HG03139 (cell line): ENCODE results near the gene KIF1A.

Source experiments
- ATAC-seq: cut with Tn5 transposase; IDR thresholded peaks from one replicate; pipeline ENCODE4 v1.9.1; 2021; ENCODE audit not compliant: unreplicated experiment

KIF1A gene

DNA sequence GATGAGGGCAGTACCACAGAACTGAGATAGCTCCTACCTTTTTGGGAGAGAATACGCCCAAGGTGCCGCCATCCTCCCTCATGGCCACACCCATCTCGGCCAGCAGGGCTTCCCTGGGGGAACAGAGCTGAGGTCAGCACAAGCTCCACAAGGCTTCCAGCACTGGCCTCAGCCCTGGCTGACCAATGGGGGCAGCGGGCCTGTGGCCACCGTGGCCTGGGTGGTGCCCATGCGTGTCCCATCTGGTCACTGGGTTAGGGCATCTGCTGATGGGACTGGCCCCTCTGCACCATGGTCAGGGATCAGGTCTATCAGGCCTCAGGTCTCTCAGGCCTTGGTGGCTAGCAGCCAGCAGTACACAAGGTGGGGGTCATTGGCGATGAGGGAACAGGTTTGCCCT, 50.9 kb downstream of the KIF1A start:
- ATAC-seq: no peak

DNA sequence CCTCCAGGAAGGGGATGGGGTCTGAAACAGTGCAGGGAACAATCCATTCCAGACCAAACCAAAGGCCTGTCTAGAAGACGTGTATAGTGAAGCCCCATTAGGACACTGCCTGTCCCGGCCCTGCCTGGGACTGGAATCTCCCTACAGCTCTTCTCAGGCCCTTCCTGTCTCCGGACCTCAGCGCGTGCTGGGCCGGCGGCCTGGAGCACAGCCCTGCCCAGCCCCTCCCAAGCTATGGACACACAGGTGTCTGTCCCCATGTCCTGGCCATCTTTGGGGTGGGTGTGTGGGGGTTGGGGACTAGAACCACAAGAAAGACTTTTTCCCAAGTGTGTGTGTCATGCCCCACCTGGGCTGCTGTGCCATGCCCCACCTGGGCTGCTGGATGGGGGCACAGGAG, 51.8 kb downstream of the KIF1A start:
- no peak for ATAC-seq

DNA sequence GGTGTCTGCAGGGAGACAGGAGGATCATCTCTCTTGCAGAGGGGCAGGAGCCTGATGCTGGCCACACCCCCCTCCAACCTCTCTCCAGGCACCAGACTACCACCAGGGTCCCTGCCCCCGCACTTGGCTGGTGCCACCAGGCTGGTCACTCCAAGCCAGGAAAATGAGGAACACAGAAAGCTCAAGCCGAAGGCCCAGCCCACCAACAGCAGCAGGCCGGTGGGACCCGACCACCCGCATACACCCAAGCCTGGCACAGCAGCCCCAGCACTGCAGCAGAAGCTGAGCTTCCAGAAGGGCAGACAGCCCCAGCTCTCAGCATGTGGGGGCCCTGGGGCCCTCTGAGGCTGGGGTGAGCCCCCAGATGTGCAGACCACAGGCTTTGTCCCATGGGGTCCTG, 52.7 kb downstream of the KIF1A start:
- no peak for ATAC-seq

DNA sequence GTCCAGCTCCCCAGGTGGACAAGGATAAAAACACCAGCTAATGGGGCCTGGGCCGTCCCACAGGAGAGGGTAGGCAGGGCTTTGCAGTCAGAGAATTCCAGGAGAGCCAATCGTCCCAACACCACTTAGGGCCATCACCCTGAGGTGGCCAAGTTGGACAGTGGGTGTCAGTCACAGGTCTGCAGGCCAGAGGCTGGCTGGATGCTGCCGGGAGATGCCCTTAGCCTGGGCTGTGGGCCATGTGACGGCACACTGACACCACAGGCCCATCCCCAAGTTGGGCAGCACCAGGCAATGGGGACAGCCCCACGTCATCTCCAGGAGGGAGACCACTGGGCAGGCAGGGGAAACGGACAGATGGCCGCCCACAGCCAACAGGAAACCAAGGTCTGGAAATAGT, 53.9 kb downstream of the KIF1A start:
- no peak for ATAC-seq

DNA sequence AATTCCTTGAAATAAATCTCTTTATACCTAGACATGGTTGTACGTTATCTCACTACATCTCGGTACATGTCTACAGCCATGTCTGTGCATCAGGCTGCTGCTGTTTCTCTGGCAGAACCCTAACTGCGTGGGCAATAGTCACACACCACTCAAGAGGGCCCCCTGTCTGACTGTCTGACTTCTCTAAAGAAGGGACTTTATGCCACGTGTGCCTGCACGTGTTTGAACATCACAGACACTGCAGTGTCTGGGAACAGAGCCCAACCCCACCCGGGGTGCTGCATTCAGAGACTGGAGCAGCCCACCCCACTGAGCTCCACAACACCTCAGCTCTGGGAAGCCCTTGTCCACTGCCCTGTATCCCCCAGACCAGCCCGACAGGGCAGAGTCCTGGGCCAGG, 55.0 kb downstream of the KIF1A start:
- ATAC-seq: no peak

DNA sequence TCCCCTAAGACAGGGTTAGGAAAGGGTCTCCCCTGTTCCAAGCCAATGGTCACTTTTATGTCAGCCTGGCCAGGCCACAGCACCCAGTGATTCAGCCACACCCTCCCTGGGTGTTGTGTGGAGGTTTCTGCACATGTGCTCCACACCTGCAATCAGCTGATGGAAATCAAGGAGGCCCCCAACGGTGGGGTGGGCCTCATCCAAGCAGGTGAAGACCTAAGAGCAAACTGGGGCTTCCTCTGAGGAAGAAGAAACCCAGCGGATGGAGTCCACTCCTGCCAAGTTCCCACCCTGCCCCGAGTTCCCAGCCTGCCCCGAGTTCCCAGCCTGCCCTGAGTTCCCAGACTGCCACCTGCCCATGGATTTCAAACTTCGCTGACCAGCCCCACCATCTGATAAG, 55.4 kb downstream of the KIF1A start:
- no peak for ATAC-seq

DNA sequence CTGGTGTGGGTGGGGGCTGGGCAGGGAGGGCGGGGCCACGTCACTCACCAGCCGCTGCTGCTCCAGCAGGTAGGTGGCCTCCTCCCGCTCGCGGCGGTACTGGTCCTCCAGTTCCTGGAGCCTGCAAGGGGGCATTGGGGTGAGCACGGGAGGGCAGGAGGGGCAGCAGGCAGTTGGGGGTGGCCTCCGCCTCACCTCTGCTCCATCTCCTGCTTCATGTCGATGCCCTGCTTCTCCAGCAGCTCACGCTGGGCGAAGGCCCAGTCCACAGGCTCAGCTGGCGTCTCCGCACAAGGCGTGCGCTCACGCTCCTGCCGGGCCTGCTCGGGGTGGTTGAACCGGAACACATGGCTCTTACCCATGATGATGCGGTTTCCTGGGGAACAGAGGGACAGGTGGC, 57.0 kb downstream of the KIF1A start:
- no peak for ATAC-seq

DNA sequence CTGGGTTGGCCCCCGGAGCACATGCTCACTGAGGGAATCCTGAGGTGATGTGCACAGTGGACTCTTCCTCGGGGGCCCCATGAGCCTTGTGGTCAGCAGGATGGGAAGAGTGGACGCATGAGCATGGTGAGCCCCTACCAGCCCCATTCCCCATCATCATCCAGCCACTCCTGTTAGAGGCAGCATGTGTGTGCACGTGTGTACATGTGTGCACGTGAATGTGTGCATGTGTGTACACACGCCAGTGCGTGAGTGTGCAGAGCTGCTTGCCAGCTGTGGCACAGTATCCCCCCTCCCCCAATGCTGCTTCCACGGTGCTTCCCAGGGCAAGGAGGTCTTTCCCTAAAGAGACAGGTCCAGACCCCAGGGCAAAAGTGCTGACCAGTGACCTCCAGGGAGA, 57.8 kb downstream of the KIF1A start:
- no peak for ATAC-seq

DNA sequence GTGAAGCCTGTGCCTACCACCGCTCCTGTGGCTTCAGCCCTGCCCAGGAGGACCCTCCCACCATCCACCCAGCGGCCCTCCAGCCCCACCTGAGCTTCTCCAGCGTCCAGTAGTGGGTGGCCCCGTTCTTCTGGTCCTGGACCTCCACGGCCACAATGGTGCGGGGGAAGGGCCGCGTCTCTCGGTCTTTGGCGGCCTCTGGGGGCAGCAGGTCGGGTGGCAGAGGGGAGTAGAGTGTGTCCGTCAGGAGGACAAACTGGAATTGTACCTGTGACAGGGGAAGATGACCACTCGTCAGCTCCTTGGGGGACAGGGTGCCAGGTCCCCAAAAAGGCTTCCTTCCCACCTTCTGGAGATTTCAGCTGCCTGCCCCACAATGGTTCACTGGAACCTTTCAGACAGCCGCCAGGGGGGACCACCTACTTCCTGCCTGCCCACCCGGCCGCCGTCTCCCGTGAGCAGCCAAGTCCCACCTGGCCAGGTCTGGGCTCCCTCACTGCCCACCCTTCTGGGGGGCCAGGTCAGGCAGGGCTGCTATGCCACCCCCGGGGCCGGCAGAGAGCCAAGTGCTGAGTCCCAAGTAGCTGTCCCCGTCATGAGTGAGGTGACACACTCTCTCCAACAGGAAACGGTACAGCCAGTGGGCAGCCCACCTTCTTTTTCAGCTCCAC, 59.3 kb downstream of the KIF1A start:
- no peak for ATAC-seq

DNA sequence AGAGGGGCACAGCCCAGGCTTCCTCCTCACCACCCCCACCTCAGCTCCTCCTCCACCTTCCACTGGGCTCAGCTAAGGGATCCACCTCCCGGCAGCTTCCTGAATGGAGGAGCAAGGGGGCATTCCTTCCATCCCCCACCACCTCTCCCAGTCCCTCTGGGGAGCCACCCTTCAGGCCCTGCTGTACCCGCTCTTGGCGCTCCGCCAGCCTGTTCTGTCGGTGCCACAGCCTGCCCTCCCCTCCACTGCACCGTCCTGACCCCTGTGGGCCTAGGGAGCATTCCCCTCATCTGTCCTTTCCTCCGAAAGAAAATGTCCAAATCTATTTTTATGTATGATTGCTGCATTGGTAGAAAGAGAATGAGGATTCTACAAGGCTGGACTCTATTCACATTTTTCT, 59.9 kb downstream of the KIF1A start:
- ATAC-seq: no peak

DNA sequence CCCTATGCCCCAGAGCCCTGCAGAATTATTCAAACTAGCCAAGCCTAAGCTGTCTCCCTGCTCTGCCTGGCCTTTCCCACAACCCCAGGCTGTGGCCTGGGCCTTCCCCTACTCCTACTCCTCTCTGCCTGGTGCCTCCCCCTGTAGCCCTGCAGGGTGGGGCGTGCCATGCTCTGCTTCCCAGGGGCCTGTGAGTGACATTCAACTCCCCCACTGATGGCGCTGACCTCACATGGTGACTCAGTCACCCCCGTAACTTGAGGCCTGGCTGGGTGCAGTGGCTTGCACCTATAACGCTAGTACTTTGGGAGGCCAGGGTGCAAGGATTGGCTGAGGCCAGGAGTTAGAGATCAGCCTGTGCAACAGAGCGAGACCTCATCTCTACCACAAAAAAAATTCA, 60.6 kb downstream of the KIF1A start:
- ATAC-seq: no peak

DNA sequence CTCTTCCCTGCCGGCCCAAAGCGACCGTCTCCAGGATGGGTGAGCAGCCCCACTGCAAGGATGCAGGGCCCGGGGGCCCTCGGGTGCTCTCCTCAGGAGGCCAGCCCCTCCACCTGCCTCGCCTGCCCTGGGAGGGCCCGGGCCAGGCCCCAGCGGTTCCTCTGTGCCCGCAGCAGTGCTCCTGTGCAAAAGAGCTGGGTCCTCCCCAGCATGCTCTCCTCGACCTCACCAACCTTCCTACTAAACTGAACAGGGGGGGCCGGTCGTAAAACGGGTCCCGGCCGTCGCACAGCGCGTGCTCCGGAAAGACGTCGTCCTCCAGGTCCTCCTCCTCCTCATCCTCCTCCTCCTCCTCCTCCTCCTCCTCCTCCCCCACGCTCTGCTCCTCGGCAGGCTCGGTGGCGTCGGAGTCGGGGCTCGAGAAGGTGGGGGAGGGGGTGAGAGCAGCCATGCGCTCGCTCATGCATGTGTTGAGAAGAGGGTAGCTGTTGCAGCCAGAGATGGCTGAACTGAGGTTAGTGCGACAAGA, 62.9 kb downstream of the KIF1A start:
- ATAC-seq: no peak

DNA sequence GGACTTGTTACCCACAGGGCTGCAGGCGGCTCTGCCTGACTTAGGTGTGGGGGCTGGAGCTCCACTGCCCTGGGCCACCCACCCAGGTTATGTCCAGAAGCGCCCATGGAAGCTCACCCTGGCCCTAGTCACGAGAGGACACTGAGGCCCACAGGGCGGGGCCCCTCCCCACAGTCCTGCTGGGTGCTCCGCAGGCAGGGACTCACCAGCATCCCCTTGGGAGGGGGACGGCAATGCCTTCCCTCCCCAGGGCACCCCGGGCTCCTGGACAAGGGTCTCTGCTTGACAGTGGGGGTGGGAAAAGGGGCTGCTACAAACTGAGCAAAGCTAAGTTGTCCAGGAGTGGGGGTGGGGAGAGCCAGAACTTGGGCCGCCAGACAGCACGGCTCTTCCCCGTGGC, 67.8 kb downstream of the KIF1A start:
- ATAC-seq: no peak

DNA sequence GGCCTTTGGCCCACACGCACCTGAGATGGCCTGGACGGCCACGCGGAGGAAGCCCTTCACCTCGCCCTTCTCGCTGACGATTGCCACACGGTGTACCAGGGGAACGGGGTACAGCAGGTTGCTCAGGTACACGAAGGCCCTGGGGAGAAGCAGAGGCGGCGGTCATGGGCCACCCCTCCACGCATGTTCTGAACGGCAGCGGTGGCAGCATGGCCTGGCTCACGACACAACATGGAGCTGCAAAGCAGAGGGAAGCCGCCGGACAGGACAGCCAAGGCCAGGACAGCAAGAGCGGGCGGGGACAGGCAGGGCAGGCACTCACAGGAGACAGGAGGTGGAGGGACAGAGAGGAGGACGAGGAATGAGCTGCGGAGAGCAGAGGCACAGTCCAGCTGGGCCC, 69.6 kb downstream of the KIF1A start:
- ATAC-seq: no peak

DNA sequence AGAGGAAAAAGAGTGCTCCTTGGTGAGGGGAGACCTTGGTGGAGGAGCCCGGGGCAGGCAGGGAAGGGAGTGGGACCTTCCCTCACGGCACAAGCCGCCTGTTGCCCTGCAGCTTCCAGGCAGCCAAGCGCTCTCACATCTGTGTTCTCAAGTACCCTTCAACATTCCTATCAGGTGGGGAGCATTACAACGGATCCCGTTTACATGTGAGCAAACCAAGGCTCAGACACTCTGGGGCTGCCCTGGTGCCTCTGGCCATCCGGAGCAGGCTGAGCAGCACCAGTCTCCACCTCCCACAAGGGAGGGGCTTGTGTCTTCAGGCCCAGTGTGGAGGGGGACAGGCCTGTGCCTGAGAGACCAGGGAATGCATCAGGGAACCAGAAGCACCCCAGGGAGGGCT, 70.5 kb downstream of the KIF1A start:
- ATAC-seq: no peak

DNA sequence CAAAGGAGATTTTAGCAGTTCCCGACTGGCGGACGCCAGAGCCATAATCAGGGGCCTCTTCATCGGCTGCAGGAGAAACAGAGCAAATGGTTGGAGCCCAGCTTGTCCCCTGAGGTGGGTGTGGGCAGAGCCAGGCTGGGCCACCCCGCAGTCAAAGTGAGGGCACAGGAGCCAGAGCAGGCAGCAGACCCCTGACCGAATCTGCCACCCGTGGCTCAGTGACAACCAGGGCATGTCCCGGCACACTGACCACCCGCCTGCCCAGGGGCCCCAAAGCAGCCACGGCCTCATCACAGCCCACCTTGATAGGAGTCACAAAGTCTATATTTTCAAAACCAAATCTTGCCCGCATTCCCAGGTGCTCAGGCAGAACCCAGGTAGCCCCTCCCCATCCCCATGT, 72.8 kb downstream of the KIF1A start:
- no peak for ATAC-seq

DNA sequence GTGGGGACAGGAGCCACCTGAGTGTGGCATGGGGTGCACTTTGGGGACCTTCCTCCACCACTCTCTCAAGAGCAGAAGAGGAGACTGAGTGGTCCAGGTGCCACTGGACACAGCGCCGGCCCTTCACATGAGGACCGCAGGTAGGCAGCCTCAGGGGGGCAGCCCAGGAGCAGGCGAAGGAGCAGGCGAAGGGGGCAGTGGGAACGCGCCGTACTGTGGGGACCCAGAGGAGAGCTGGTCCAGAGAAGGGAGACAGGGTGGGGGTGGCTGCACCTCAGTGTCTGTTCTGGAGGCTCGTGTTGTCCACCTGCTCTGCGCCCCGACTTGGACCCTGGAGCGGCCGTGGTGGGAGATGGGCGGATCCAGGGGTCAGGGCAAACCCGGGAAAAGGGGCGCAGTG, 73.3 kb downstream of the KIF1A start:
- ATAC-seq: no peak

DNA sequence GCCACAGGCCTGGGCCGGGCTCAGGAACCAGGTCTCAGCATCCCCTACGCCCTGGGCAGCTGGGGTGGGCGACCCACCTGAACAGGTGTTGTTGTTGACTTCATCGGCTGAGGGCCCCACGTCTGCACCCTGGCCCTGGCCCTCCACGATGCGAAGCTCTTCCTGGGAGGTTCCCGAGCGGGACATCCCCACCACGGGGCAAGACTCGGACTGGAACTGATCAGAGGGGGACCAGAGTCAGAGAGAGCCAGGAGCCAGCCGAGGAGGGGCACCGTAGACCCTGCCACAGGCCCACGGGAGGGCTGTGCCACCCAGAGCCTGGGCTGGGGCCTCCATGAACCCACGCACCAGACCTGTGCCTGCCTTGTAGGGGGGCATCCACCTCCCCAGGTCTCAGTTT, 74.1 kb downstream of the KIF1A start:
- ATAC-seq: no peak

DNA sequence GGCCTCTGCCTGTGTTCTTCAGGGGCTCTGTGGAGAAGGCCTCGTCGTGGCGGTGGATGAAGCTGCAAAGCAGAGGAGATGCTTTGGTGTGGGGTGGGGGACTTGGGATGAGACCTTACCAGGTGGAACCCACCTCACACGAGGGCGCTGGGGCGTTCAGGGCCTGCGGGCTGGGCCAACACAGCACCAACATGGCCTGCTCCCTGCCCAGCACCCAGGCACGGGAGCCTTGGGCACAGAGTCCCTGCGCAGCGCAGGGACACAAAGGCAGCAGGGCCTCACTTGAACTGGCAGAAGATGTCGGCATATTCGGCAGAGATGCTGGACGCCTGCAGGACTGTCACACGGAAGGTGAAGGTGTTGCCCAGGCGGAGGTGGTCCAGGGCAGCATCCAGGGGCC, 74.6 kb downstream of the KIF1A start:
- no peak for ATAC-seq

DNA sequence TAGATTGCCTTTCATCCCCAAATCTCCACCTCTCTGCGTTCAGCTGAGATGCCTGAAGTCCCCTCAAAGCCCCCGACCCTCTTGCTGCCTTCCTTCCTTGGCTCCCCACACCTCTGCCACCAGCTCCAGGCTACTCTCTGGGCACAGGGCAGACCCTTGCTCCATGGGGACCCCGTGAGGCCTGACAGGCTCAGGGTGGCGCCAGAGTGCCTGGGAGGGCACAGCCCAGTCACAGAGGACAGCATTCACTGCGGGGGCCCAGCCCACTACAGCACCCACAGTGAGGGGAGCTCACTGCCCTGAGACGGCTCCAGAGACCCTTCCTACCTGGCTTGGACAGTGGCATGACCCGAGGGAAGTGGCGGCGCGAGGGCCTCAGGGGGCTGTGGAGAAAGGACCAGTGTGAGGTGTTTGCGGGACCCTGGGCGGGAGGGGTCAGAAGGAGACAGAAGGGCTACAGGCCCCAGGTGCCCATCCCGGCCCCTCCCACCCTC, 77.4 kb downstream of the KIF1A start:
- ATAC-seq: no peak

DNA sequence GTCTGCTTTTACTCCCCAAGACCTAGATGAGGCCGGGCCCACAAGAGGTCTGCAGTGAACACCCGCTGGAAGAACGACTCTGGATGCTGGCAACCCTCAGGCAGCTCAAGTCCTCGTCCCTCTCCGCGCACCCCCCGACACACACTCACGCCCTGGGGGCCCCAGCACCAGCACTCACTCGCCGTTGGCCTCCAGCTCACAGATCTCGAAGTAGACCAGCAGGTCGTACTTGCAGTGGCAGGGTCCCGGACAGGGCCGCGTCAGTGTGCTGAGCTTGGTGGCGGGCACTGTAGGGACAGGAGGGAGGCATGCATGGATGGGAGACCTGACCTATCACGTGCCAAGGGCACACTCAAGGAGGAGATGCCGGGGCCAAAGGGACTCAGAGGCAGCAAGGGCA, 78.9 kb downstream of the KIF1A start:
- no peak for ATAC-seq

DNA sequence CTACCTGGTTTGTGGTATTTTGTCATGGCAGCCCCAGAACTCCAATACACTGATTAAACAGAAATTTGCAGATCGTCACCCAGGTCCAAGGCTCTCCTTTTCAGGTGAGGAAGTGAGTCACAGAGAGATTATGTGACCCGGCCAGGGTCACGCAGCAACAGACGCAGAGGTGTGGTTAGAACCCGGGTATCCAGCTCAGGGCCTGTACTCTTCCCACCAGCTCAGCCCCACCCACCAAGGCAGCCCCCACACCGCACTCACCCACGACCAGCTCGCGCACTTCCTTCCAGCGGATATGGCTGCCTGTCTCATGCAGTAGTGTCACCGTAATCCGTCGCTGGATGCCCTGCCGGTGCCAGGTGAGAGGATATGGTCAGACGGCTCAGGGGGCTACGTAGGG, 80.2 kb downstream of the KIF1A start:
- no peak for ATAC-seq

DNA sequence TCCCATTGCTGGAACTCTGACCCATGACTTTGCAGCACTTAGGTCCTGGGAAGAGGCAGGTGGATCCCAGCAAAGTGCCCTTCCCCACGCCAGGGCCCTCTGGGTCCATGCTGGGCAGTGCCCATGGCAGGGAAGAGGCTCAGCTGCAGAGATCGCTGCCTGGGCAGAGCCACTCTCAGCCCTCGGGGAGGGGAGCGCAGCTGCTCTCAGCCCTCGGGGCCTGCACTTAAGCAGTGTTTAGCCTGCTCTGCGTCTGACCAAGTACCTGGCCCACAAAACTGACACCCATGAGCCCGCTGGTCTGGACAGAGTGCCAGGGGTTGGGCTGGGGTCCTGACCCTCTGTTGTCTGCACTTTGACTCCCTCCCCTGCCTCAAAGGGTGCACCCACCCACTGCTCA, 82.1 kb downstream of the KIF1A start:
- ATAC-seq: no peak
